HL-60 (cell line): ENCODE measurements around the gene RNF175.

ENCODE experiments used
- DNase-seq, 2 experiments: peaks; one replicate each; pipeline ENCODE4 v3.0.0-alpha.2; 2010 to 2020; ENCODE audit warnings: low read depth in 1 of 2, low spot score in 1 of 2
- H3K27ac ChIP-seq: fragments of 250-450 bp; sonication (Bioruptor Pico); replicated peaks from 2 replicates; pipeline ENCODE4 v1.5.1; 2020; ENCODE audit warnings: mild to moderate bottlenecking, moderate library complexity
- H3K27me3 ChIP-seq: fragments of 250-450 bp; sonication (Bioruptor Pico); 2 replicates; pipeline ENCODE4 v1.5.1; 2021; ENCODE audit warnings: mild to moderate bottlenecking, moderate library complexity; ENCODE audit not compliant: insufficient read depth, poor library complexity, severe bottlenecking
- H3K4me3 ChIP-seq: replicated peaks from 2 replicates; pipeline ENCODE4 v1.5.1; 2011; ENCODE audit warnings: mild to moderate bottlenecking, control low read depth, low read length; ENCODE audit not compliant: insufficient read depth
- GABPA ChIP-seq: IDR thresholded peaks from 2 replicates; pipeline ENCODE4 v1.6.1; 2012; ENCODE audit warnings: low read depth
- POLR2AphosphoS5 ChIP-seq: IDR thresholded peaks from 2 replicates; pipeline ENCODE4 v1.6.1; 2012; ENCODE audit warnings: low read depth
- SPI1 ChIP-seq: IDR thresholded peaks from 2 replicates; pipeline ENCODE4 v1.6.1; 2012; ENCODE audit warnings: low read depth, mild to moderate bottlenecking, borderline replicate concordance
- TF ChIP-seq, protein P1 (sequence below): IDR thresholded peaks from one replicate; pipeline ENCODE4 v1.5.1; 2011; ENCODE audit warnings: low read length, control low read depth, inconsistent platforms; ENCODE audit not compliant: insufficient read depth
- TF ChIP-seq, protein P2 (sequence below): IDR thresholded peaks from 2 replicates; pipeline ENCODE4 v1.6.1; 2012; ENCODE audit warnings: low read depth; ENCODE audit not compliant: insufficient replicate concordance

RNF175 gene

DNA sequence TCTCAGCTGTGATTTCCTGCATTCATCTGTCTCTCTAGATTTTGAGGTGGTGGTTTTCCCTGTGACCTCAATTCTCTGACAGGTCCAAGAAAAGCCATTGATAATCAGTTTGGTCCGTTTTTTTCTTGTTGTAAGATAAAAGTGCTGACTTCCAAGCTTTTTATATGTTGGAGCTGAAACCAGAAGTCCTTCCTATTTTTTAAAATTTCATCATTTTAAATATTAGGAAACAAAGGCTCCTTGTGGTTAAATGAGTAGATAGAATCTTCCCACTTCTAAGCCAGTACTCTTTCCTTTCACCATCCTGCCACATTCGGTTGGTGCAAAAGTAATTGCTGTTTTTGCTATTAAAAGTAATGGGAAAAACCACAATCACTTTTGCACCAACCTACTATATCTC lies 18.3 kb downstream of the RNF175 start:
- no peak for DNase-seq
- H3K27me3 ChIP-seq, result no peaks in the 10 kb centered on the region
- H3K4me3 ChIP-seq, result no peak overlapping the region
- TF ChIP-seq SPI1 (no peak), GABPA (no peak), POLR2AphosphoS5 (no peak)
- TF ChIP-seq, protein P1, sequence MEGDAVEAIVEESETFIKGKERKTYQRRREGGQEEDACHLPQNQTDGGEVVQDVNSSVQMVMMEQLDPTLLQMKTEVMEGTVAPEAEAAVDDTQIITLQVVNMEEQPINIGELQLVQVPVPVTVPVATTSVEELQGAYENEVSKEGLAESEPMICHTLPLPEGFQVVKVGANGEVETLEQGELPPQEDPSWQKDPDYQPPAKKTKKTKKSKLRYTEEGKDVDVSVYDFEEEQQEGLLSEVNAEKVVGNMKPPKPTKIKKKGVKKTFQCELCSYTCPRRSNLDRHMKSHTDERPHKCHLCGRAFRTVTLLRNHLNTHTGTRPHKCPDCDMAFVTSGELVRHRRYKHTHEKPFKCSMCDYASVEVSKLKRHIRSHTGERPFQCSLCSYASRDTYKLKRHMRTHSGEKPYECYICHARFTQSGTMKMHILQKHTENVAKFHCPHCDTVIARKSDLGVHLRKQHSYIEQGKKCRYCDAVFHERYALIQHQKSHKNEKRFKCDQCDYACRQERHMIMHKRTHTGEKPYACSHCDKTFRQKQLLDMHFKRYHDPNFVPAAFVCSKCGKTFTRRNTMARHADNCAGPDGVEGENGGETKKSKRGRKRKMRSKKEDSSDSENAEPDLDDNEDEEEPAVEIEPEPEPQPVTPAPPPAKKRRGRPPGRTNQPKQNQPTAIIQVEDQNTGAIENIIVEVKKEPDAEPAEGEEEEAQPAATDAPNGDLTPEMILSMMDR, result no peak
- TF ChIP-seq, protein P2, sequence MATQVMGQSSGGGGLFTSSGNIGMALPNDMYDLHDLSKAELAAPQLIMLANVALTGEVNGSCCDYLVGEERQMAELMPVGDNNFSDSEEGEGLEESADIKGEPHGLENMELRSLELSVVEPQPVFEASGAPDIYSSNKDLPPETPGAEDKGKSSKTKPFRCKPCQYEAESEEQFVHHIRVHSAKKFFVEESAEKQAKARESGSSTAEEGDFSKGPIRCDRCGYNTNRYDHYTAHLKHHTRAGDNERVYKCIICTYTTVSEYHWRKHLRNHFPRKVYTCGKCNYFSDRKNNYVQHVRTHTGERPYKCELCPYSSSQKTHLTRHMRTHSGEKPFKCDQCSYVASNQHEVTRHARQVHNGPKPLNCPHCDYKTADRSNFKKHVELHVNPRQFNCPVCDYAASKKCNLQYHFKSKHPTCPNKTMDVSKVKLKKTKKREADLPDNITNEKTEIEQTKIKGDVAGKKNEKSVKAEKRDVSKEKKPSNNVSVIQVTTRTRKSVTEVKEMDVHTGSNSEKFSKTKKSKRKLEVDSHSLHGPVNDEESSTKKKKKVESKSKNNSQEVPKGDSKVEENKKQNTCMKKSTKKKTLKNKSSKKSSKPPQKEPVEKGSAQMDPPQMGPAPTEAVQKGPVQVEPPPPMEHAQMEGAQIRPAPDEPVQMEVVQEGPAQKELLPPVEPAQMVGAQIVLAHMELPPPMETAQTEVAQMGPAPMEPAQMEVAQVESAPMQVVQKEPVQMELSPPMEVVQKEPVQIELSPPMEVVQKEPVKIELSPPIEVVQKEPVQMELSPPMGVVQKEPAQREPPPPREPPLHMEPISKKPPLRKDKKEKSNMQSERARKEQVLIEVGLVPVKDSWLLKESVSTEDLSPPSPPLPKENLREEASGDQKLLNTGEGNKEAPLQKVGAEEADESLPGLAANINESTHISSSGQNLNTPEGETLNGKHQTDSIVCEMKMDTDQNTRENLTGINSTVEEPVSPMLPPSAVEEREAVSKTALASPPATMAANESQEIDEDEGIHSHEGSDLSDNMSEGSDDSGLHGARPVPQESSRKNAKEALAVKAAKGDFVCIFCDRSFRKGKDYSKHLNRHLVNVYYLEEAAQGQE, result no peak
- H3K27ac ChIP-seq, result no peak overlapping the region

DNA sequence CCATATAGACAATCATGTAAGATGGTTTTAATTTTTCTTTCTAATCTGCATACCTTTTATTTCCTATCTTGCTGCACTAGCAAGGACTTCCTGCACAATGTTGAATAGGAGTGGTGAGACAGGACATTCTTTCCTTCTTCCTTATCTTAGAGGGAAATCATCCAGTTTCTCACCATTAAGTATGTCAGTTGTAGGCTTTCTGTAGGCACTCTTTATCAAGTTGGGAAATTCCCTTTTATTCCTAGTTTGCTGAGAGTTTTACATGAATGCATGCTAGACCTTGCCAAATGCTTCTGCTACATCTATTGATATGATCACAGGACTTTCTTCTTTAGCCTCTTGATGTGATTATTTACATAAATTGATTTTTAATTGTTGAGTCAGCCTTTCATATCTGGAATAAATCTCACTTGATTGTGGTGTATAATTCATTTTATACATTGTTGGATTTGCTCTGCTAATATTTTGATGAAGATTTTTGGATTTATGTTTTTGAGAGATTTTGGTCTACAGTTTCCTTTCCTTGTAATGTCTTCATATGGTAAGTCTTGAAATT lies 23.8 kb downstream of the RNF175 start:
- no peaks in the 10 kb centered on the region for H3K27me3 ChIP-seq
- TF ChIP-seq, protein P2, result no peak
- H3K27ac ChIP-seq, result no peak overlapping the region
- DNase-seq, result no peak
- H3K4me3 ChIP-seq, result no peak overlapping the region

DNA sequence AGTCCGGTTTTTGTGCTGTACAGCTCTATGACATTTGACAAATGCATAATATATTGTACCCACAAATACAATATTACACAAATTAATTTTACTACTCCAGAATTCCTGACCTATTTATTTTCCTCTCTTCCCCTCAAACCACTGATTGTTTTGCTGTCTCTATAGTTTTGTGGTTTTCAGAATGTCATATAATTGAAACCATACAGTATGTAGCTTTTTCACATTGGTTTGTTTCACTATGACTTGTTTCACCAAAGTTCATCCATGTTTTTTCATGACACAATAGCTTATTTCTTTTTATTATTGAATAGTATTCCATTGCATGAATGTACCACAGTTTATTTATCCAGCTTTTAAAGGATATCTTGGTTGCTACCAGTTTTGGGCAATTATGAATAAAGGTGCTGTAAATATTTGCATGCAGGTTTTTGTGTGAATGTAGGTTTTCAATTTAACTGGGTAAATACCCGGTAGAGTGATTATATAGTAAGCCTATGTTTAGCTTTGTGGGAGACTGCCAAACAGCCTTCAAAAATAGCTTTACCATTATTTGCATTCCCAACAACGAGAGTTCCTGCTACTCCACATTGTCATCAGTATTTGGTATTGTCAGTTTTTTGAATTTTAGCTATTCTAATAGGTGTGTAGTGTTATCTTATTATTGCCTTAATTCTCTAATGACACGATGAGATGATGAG lies 25.9 kb downstream of the RNF175 start:
- DNase-seq, result no peak
- Histone ChIP-seq H3K27ac (no peak overlapping the region), H3K4me3 (no peak overlapping the region), H3K27me3 (no peaks in the 10 kb centered on the region)
- TF ChIP-seq, protein P1, result no peak
- TF ChIP-seq GABPA (no peak), POLR2AphosphoS5 (no peak), SPI1 (no peak)
- TF ChIP-seq, protein P2, result no peak
